Hepatocyte (in vitro differentiated cells): Measurements from ENCODE around the gene PLXNA2.

Experiments used
- EZH2 ChIP-seq: fragments of 200-600 bp; sonication (generic); IDR thresholded peaks from 2 replicates; pipeline ENCODE4 v1.6.1; 2016; ENCODE audit warnings: antibody characterized with exemption, mild to moderate bottlenecking, borderline replicate concordance
- TF ChIP-seq, protein P1 (sequence below): fragments of 200-600 bp; sonication (generic); IDR thresholded peaks from 2 replicates; pipeline ENCODE4 v1.5.1; 2016; ENCODE audit warnings: antibody characterized with exemption, mild to moderate bottlenecking; ENCODE audit not compliant: poor library complexity

DNA sequence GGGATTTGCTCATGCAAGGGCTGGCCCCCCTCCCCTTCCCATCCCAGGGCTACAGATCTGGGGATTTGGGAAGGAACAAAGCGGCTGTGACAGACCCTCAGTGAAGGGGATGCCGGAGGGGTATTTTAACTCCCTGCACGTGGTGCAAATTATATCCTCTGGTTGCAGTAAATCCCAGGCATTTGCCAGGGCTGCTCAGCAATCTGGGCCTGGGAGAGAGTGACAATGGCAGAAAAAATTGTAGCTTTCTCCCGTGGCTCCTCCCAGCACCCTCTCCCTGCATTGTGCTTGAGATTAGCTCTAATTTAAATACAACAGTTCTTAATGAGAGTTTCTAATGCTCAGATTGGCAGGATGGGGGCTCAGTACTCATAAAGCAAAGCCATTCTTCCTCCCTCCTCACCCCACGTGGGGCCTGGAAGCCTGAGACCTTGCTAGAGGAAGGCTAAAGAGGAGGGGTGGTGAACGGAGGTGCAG is 203.3 kb downstream of the PLXNA2 start:
- no peak for TF ChIP-seq EZH2
- TF ChIP-seq, protein P1, sequence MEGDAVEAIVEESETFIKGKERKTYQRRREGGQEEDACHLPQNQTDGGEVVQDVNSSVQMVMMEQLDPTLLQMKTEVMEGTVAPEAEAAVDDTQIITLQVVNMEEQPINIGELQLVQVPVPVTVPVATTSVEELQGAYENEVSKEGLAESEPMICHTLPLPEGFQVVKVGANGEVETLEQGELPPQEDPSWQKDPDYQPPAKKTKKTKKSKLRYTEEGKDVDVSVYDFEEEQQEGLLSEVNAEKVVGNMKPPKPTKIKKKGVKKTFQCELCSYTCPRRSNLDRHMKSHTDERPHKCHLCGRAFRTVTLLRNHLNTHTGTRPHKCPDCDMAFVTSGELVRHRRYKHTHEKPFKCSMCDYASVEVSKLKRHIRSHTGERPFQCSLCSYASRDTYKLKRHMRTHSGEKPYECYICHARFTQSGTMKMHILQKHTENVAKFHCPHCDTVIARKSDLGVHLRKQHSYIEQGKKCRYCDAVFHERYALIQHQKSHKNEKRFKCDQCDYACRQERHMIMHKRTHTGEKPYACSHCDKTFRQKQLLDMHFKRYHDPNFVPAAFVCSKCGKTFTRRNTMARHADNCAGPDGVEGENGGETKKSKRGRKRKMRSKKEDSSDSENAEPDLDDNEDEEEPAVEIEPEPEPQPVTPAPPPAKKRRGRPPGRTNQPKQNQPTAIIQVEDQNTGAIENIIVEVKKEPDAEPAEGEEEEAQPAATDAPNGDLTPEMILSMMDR: no peak
